ENCODE results near the gene EHD4.

EHD4 gene

GRCh38 chr15:41881086-41881485 lies 91.3 kb downstream of the EHD4 start:
- no peak for DNase-seq (ENCODE audit: low read depth)

GRCh38 chr15:41880156-41880877 lies 92.0 kb downstream of the EHD4 start:
- no peak for DNase-seq (ENCODE audit: low read depth)

- no peak for DNase-seq (ENCODE audit: low read depth)
Measured at GRCh38 chr15:41879321-41879845, 93.0 kb downstream of the EHD4 start.

GRCh38 chr15:41878355-41878699 lies 94.0 kb downstream of the EHD4 start:
- no peak for DNase-seq (ENCODE audit: low read depth)

- no peak for DNase-seq (ENCODE audit: low read depth)
Measured at GRCh38 chr15:41877631-41878354, 94.6 kb downstream of the EHD4 start.

- DNase-seq (ENCODE audit: low read depth), result no peak
Measured at GRCh38 chr15:41876689-41877088, 95.7 kb downstream of the EHD4 start.

- DNase-seq (ENCODE audit: low read depth), result no peak
Measured at GRCh38 chr15:41876007-41876406, 96.3 kb downstream of the EHD4 start.

- no peak for DNase-seq (ENCODE audit: low read depth)
Measured at GRCh38 chr15:41874736-41875135, 97.6 kb downstream of the EHD4 start.

GRCh38 chr15:41873711-41874110 lies 98.6 kb downstream of the EHD4 start:
- DNase-seq (ENCODE audit: low read depth), result no peak

GRCh38 chr15:41872166-41872747 lies 100.1 kb downstream of the EHD4 start:
- DNase-seq (ENCODE audit: low read depth), result no peak

GRCh38 chr15:41871175-41871905 lies 101.0 kb downstream of the EHD4 start:
- no peak for DNase-seq (ENCODE audit: low read depth)

GRCh38 chr15:41870689-41871081 lies 101.7 kb downstream of the EHD4 start:
- DNase-seq (ENCODE audit: low read depth), result peak; percentile 1

GRCh38 chr15:41869770-41870688 lies 102.3 kb downstream of the EHD4 start:
- DNase-seq (ENCODE audit: low read depth), result no peak

- no peak for DNase-seq (ENCODE audit: low read depth)
Measured at GRCh38 chr15:41868321-41868720, 104.0 kb downstream of the EHD4 start.

- DNase-seq (ENCODE audit: low read depth), result no peak
Measured at GRCh38 chr15:41866872-41867579, 105.3 kb downstream of the EHD4 start.

GRCh38 chr15:41866263-41866703 lies 106.1 kb downstream of the EHD4 start:
- no peak for DNase-seq (ENCODE audit: low read depth)

- DNase-seq (ENCODE audit: low read depth), result no peak
Measured at GRCh38 chr15:41865490-41866055, 106.8 kb downstream of the EHD4 start.

- DNase-seq (ENCODE audit: low read depth), result no peak
Measured at GRCh38 chr15:41862515-41863116, 109.7 kb downstream of the EHD4 start.

- no peak for DNase-seq (ENCODE audit: low read depth)
Measured at GRCh38 chr15:41861736-41862356, 110.5 kb downstream of the EHD4 start.
